HS-5 (cell line): ENCODE data around the gene TCF4.
"Not testable (repeated sequence)": the region's sequence is repeated elsewhere in the genome, so short reads cannot be mapped to it uniquely, and the experiment has no call there.

Experiments used
- DNase-seq: peaks from one replicate; pipeline ENCODE4 v3.0.0-alpha.2; 2012; ENCODE audit warnings: low read depth

Gene TCF4

DNA sequence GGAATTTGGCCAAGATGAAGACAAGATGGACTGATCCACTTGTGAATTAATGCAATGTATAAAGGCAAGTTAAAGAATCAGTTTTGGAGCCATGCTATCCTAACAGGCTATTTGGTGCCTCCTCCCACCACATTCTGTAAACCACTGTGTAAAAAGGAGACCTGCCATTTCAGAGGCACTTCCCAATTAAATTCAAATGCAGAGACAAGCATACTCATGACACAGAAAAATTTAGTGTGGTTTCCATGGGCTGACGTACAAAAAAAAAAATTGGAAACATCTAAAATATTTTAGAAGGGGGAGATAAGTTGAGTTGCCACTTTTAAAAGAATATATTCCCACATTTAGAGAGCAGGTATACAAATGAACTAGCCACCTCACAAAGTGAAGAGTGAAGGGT is 112.1 kb downstream of the TCF4 start:
- no peak for DNase-seq

GRCh38 chr18:55475467-55475866 is 112.5 kb downstream of the TCF4 start:
- no peak for DNase-seq

- DNase-seq: no peak
These were observed 114.4 kb downstream of the TCF4 start for GRCh38 chr18:55473560-55473959.

GRCh38 chr18:55473058-55473457 is 114.9 kb downstream of the TCF4 start:
- DNase-seq: no peak

GRCh38 chr18:55470826-55471225 is 117.2 kb downstream of the TCF4 start:
- DNase-seq: no peak

DNA sequence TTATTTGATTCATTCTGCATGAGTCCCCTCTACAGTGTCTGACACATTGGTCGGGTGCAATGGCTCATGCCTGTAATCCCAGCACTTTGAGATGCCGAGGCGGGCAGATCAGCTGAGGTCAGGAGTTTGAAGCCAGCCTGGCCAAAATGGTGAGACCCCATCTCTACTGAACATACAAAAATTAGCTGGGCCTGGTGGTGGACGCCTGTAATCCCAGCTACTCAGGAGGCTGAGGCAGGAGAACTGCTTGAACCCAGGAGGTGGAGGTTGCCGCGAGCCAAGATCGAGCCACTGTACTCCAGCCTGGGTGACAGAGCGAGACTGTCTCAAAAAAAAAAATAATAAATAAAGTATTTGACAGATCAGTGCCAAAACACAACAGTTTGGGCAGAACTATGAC is 118.9 kb downstream of the TCF4 start:
- DNase-seq: not testable (repeated sequence)

DNA sequence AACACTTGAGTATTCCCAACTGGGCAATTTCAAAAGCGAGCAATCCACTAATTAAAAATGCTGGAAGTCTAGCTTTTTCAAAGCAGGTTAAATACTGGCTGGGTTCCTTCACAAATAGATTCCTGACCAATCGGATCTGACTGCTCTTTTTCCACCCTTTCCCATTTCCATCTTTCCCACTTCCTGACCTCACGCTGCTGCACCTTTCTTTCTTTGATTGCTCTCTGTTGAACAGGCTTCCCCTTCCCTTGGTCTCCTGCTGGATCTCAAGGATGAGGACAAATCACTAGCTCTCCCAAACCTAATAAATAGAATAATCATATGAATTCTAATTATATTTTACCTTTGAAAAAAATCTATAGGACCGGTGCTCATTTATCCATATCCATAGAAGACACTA is 121.2 kb downstream of the TCF4 start:
- DNase-seq: no peak

DNA sequence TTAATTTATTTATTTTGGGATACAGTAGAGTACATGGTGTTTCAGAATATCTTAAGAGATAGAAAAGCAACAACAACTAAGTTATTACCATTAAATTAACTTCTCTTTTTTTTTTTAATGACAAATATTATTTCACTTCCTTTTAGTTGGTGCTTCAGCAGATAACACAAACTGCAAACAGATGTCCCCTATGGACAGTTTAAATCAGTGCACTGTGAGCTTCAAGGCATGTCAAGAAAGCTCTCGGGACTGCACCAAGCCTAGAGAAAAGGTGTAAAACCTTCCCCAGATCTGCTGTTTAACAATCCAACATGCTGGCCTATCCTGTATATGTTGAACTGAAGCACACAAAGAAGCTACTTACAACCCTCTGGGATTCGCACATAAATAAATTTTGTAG is 122.7 kb downstream of the TCF4 start:
- no peak for DNase-seq

DNA sequence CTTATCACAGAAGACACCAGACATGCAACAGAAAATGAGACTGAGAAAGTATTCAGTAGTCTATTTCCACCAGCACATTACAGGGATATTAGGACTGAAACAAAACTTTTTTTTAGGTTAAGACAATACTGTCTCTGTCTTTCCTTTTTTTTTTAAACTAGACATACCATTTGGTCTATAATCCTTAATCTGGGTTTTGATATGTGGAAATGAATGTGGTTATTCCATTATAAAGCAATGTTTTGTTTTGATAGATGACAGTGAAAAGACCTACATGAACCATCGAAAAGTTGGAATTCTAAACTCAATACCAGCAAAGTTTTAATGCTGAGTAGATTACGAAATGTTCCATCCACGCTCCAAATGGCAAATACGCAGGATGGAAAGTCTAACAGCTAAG is 123.4 kb downstream of the TCF4 start:
- DNase-seq: no peak

- DNase-seq: no peak
These were observed 125.3 kb downstream of the TCF4 start for GRCh38 chr18:55462652-55463051.

- no peak for DNase-seq
These were observed 126.1 kb downstream of the TCF4 start for GRCh38 chr18:55461848-55462247.

GRCh38 chr18:55458456-55459203 is 129.4 kb downstream of the TCF4 start:
- DNase-seq: no peak

GRCh38 chr18:55457028-55457427 is 131.0 kb downstream of the TCF4 start:
- DNase-seq: no peak

DNA sequence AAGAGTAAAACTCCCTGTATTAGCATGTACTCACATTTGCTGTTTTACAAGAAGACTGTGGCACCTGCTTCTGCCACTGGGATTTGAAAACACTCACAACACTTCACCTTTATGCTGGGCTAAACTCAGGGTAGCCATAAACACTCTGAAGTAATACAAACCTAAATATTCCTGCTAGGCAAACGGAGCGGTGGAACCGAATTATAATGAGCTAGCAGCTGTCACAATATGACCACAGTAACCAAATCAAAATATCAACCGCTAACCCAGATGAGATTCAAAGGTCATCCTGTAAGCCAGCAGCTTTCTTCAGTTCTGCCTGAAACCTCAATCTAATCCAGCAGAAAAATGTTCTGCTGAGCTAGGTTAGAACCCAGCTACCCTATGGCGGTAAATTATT is 132.1 kb downstream of the TCF4 start:
- DNase-seq: no peak

GRCh38 chr18:55453186-55453585 is 134.8 kb downstream of the TCF4 start:
- no peak for DNase-seq

GRCh38 chr18:55452123-55452611 is 135.8 kb downstream of the TCF4 start:
- no peak for DNase-seq

GRCh38 chr18:55449412-55450140 is 138.4 kb downstream of the TCF4 start:
- no peak for DNase-seq

GRCh38 chr18:55448420-55448819 is 139.6 kb downstream of the TCF4 start:
- no peak for DNase-seq

- no peak for DNase-seq
These were observed 140.3 kb downstream of the TCF4 start for GRCh38 chr18:55447672-55448018.

DNA sequence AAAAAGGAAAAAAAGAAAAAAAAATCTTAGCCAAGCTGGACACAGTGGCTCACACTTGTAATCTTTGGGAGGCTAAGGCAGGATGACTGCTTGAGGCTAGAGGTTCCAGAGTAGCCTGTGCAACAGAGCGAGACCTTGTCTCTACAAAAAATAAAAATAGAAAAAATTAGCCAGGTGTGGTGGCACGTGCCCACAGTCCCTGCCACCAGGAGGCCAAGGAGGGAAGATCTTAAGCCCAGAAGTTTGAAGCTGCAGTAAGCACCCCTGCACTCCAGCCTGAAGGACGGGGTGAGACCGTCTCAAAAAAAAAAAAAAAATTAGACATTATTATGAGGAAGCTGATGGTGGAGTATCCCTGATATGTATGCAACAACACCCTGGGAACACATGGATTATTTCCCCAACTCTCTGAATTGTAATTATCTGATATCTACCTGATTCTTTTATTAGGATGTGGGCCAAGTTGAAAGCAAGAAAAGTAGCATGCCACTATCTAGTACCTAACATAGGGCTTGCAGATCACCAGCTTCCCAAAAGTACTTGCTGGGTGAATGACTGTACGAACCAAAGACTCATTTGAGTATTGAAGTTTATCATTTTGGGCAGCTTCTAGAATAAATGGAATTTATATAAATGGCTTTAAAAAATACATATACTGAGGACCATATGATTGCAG is 140.9 kb downstream of the TCF4 start:
- DNase-seq: no peak

- no peak for DNase-seq
These were observed 143.5 kb downstream of the TCF4 start for GRCh38 chr18:55444536-55444935.

GRCh38 chr18:55443776-55444175 is 144.2 kb downstream of the TCF4 start:
- DNase-seq: no peak

DNA sequence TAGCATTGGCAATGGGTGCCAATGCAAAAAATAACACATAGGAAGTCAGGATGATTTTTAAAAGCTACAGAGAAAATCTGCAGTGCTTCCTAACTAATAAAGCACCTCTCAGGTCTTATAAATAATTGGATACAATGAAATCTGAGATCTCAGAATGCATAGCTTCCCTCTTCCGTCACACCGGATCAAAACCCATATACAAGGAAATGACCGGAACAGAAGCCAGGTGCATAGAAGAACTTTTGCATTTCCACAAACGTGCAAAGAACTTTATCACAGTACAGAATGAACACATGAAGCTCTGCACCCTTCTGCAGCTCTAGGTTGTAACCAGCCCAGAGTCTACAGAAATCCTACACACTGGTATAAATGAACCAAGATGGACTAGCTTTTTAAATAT is 145.4 kb downstream of the TCF4 start:
- DNase-seq: no peak
